HUES48 (cell line): ENCODE results near the gene ZNHIT2.

ENCODE experiments used
- H3K27ac ChIP-seq: one replicate; pipeline ENCODE4 v1.7.0; 2013; ENCODE audit warnings: low read depth, low read length, inconsistent platforms
- H3K27me3 ChIP-seq: 2 replicates; pipeline ENCODE4 v1.6.1; 2013; ENCODE audit warnings: mild to moderate bottlenecking, low read length; ENCODE audit not compliant: control insufficient read depth, insufficient read depth
- H3K36me3 ChIP-seq: 2 replicates; pipeline ENCODE4 v1.6.1; 2013; ENCODE audit warnings: low read length; ENCODE audit not compliant: control insufficient read depth, insufficient read depth
- H3K4me1 ChIP-seq: 2 replicates; pipeline ENCODE4 v1.6.1; 2013; ENCODE audit warnings: mild to moderate bottlenecking, low read length; ENCODE audit not compliant: control insufficient read depth, insufficient read depth
- H3K4me3 ChIP-seq: 2 replicates; pipeline ENCODE4 v1.5.1; 2013; ENCODE audit warnings: mild to moderate bottlenecking, low read depth, low read length
- H3K9ac ChIP-seq: 2 replicates; pipeline ENCODE4 v1.6.1; 2013; ENCODE audit warnings: mild to moderate bottlenecking, low read depth, low read length, moderate library complexity
- H3K9me3 ChIP-seq: 2 replicates; pipeline ENCODE4 v1.6.1; 2013; ENCODE audit warnings: low read length; ENCODE audit not compliant: control insufficient read depth, insufficient read depth

Gene ZNHIT2

GRCh38 chr11:65116370-65117205 is 913 bp downstream of the ZNHIT2 start:
- peaks cover 16% of the 10 kb centered on the region for H3K4me1 ChIP-seq
- H3K4me3 ChIP-seq, result peak overlapping the region; percentile 79
- peaks cover 42% of the 10 kb centered on the region for H3K36me3 ChIP-seq
- H3K27me3 ChIP-seq, result no peaks in the 10 kb centered on the region
- H3K27ac ChIP-seq, result peak overlapping the region; percentile 92
- no peaks in the 10 kb centered on the region for H3K9me3 ChIP-seq
- peak overlapping the region; percentile 81 for H3K9ac ChIP-seq

GRCh38 chr11:65115361-65116082 is 2.0 kb downstream of the ZNHIT2 start:
- Histone ChIP-seq H3K9me3 (no peaks in the 10 kb centered on the region), H3K4me3 (no peak overlapping the region), H3K9ac (no peak overlapping the region), H3K36me3 (peaks cover 35% of the 10 kb centered on the region), H3K27ac (no peak overlapping the region), H3K27me3 (no peaks in the 10 kb centered on the region), H3K4me1 (peaks cover 16% of the 10 kb centered on the region)

- H3K9me3 ChIP-seq, result no peaks in the 10 kb centered on the region
- peaks cover 18% of the 10 kb centered on the region for H3K4me1 ChIP-seq
- no peak overlapping the region for H3K27ac ChIP-seq
- H3K36me3 ChIP-seq, result peaks cover 27% of the 10 kb centered on the region
- H3K4me3 ChIP-seq, result no peak overlapping the region
- no peaks in the 10 kb centered on the region for H3K27me3 ChIP-seq
- no peak overlapping the region for H3K9ac ChIP-seq
These were observed 2.8 kb downstream of the ZNHIT2 start for GRCh38 chr11:65114538-65115171.

- H3K9me3 ChIP-seq, result no peaks in the 10 kb centered on the region
- no peaks in the 10 kb centered on the region for H3K27me3 ChIP-seq
- H3K9ac ChIP-seq, result no peak overlapping the region
- H3K4me1 ChIP-seq, result peaks cover 18% of the 10 kb centered on the region
- H3K36me3 ChIP-seq, result peaks cover 27% of the 10 kb centered on the region
- H3K27ac ChIP-seq, result no peak overlapping the region
- H3K4me3 ChIP-seq, result no peak overlapping the region
These were observed 3.7 kb downstream of the ZNHIT2 start for GRCh38 chr11:65113839-65114238.

- no peaks in the 10 kb centered on the region for H3K27me3 ChIP-seq
- peaks cover 18% of the 10 kb centered on the region for H3K4me1 ChIP-seq
- H3K9ac ChIP-seq, result no peak overlapping the region
- H3K36me3 ChIP-seq, result peaks cover 26% of the 10 kb centered on the region
- H3K27ac ChIP-seq, result no peak overlapping the region
- H3K9me3 ChIP-seq, result no peaks in the 10 kb centered on the region
- H3K4me3 ChIP-seq, result peak overlapping the region; percentile 82
These were observed 4.1 kb downstream of the ZNHIT2 start for GRCh38 chr11:65113361-65113756.

- H3K27ac ChIP-seq, result peak overlapping the region; percentile 69
- H3K27me3 ChIP-seq, result no peaks in the 10 kb centered on the region
- no peaks in the 10 kb centered on the region for H3K9me3 ChIP-seq
- peaks cover 28% of the 10 kb centered on the region; the same call in 1 of the 2 replicates for H3K36me3 ChIP-seq
- peak overlapping the region; percentile 82 for H3K4me3 ChIP-seq
- H3K4me1 ChIP-seq, result peaks cover 18% of the 10 kb centered on the region
- H3K9ac ChIP-seq, result no peak overlapping the region; the same call in 1 of the 2 replicates
These were observed 4.7 kb downstream of the ZNHIT2 start for GRCh38 chr11:65112546-65113360.

- H3K9me3 ChIP-seq, result no peaks in the 10 kb centered on the region
- peak within 1 kb of the TSS; percentile 69 for H3K27ac ChIP-seq
- peaks cover 34% of the 10 kb centered on the region for H3K36me3 ChIP-seq
- H3K9ac ChIP-seq, result peak within 1 kb of the TSS; percentile 64
- H3K27me3 ChIP-seq, result no peaks in the 10 kb centered on the region
- H3K4me1 ChIP-seq, result peaks cover 18% of the 10 kb centered on the region
- peak within 1 kb of the TSS; percentile 82 for H3K4me3 ChIP-seq
These were observed 5.6 kb downstream of the ZNHIT2 start, which contains the start of gene TM7SF2 for GRCh38 chr11:65111744-65112545. TSS of gene TM7SF2 (plus strand) at chr11:65111872. CDS start at chr11:65112016, 144 bp downstream.

- Histone ChIP-seq H3K9ac (no peak overlapping the region), H3K4me3 (peak overlapping the region; percentile 38; the same call in 1 of the 2 replicates)
These were observed 6.2 kb downstream of the ZNHIT2 start for GRCh38 chr11:65111159-65111743.

GRCh38 chr11:65110354-65110861 is 7.1 kb downstream of the ZNHIT2 start:
- no peak overlapping the region for H3K4me3 ChIP-seq
- no peak overlapping the region for H3K27ac ChIP-seq
- H3K9ac ChIP-seq, result no peak overlapping the region
- H3K9me3 ChIP-seq, result no peaks in the 10 kb centered on the region
- peaks cover 28% of the 10 kb centered on the region for H3K36me3 ChIP-seq
- H3K27me3 ChIP-seq, result no peaks in the 10 kb centered on the region
- H3K4me1 ChIP-seq, result peaks cover 11% of the 10 kb centered on the region; the same call in 1 of the 2 replicates

More at GRCh38 chr11:65111159-65111743, 6.2 kb downstream of the ZNHIT2 start:
- peak overlapping the region; percentile 44 for H3K27ac ChIP-seq
- no peaks in the 10 kb centered on the region for H3K9me3 ChIP-seq
- H3K36me3 ChIP-seq, result peaks cover 33% of the 10 kb centered on the region
- no peaks in the 10 kb centered on the region for H3K27me3 ChIP-seq
- H3K4me1 ChIP-seq, result peaks cover 14% of the 10 kb centered on the region
